HG03196 (cell line): ENCODE data around the gene CEBPG.

ENCODE experiments used
- ATAC-seq: cut with Tn5 transposase; IDR thresholded peaks from one replicate; pipeline ENCODE4 v1.9.1; 2021; ENCODE audit not compliant: unreplicated experiment

The CEBPG gene

GRCh38 chr19:33350538-33351309, 22.8 kb upstream of the CEBPG start:
- no peak for ATAC-seq

GRCh38 chr19:33355535-33355934, 18.0 kb upstream of the CEBPG start:
- no peak for ATAC-seq

- ATAC-seq: no peak
These were observed 16.0 kb upstream of the CEBPG start for GRCh38 chr19:33357556-33357955.

GRCh38 chr19:33358408-33358807, 15.1 kb upstream of the CEBPG start:
- ATAC-seq: no peak

- no peak for ATAC-seq
These were observed 13.9 kb upstream of the CEBPG start for GRCh38 chr19:33359581-33359980.

GRCh38 chr19:33362508-33363228, 10.8 kb upstream of the CEBPG start:
- no peak for ATAC-seq

- no peak for ATAC-seq
These were observed 10.0 kb upstream of the CEBPG start for GRCh38 chr19:33363476-33363875.

- ATAC-seq: no peak
These were observed 7.8 kb upstream of the CEBPG start for GRCh38 chr19:33365691-33366090.

- no peak for ATAC-seq
These were observed 7.4 kb upstream of the CEBPG start for GRCh38 chr19:33366127-33366526.

GRCh38 chr19:33366897-33367296, 6.6 kb upstream of the CEBPG start:
- ATAC-seq: no peak

- ATAC-seq: no peak
These were observed 5.2 kb upstream of the CEBPG start for GRCh38 chr19:33368074-33368864.

GRCh38 chr19:33370783-33371182, 2.7 kb upstream of the CEBPG start:
- ATAC-seq: no peak

- no peak for ATAC-seq
These were observed 766 bp downstream of the CEBPG start for GRCh38 chr19:33374236-33374714.

GRCh38 chr19:33375156-33375836, 1.8 kb downstream of the CEBPG start:
- no peak for ATAC-seq

- ATAC-seq: no peak
These were observed 2.3 kb downstream of the CEBPG start for GRCh38 chr19:33375837-33376159.

GRCh38 chr19:33376423-33376822, 2.9 kb downstream of the CEBPG start:
- ATAC-seq: no peak

- ATAC-seq: no peak
These were observed 3.5 kb downstream of the CEBPG start for GRCh38 chr19:33376941-33377557.

- no peak for ATAC-seq
These were observed 4.3 kb downstream of the CEBPG start for GRCh38 chr19:33377586-33378475.

GRCh38 chr19:33379151-33379829, 5.8 kb downstream of the CEBPG start:
- ATAC-seq: no peak
